Omental fat pad (tissue), 4 donors: ENCODE results near the gene BAD. TPM values are rescaled to one million over a fixed set of nuclear protein-coding genes. Genes with fewer than 3 reads are reported as not detected.

Source experiments
- ATAC-seq: fragments of 150-250 bp; one replicate; pipeline ENCODE4 v1.9.1; 2016; ENCODE audit warnings: mild to moderate bottlenecking, moderate library complexity; ENCODE audit not compliant: low FRiP score
- DNase-seq: peaks from one replicate; pipeline ENCODE4 v3.0.0-alpha.2; 2019; ENCODE audit warnings: low spot score
- total RNA-seq, 4 donors: library from RNA; depleted of rRNA; stranded (reverse); fragments of >200 nt; gene quantifications; one replicate each; pipeline ENCODE4 v1.1.0, GENCODE V29; 2016
- TF ChIP-seq, protein P1 (sequence below), 3 donors: fragments of 450-650 bp; IDR thresholded peaks; one replicate each; pipeline ENCODE4 v1.5.1; 2016 to 2017; ENCODE audit warnings: antibody characterized with exemption in 3 of 3, mild to moderate bottlenecking in 3 of 3, moderate library complexity in 2 of 3

Gene BAD
- total RNA-seq, 4 donors from 2014 or later = 47.9 to 89.7 (median 78.8) TPM

DNA sequence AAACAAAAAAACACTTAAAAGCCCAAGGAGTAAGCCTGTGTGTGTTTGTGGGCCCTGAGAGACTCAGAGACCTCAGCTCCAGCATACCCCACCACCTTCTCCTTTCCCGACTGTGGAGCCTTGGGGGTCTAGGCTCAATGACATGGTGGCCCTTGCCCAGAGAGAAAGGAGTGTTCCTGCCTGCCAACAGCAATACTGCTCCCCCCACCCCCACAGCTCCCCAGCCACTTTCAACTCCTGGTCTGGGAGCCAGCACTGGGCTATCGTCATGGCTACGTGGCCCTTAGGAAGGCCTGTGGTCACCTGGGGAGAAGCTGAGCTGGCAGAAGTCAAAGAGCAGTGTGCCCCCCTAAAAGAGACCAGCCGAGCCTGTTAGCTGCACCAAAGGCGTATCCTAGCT lies 40.4 kb downstream of the BAD start:
- ATAC-seq (no peak), DNase-seq (no peak)
- TF ChIP-seq, protein P1, sequence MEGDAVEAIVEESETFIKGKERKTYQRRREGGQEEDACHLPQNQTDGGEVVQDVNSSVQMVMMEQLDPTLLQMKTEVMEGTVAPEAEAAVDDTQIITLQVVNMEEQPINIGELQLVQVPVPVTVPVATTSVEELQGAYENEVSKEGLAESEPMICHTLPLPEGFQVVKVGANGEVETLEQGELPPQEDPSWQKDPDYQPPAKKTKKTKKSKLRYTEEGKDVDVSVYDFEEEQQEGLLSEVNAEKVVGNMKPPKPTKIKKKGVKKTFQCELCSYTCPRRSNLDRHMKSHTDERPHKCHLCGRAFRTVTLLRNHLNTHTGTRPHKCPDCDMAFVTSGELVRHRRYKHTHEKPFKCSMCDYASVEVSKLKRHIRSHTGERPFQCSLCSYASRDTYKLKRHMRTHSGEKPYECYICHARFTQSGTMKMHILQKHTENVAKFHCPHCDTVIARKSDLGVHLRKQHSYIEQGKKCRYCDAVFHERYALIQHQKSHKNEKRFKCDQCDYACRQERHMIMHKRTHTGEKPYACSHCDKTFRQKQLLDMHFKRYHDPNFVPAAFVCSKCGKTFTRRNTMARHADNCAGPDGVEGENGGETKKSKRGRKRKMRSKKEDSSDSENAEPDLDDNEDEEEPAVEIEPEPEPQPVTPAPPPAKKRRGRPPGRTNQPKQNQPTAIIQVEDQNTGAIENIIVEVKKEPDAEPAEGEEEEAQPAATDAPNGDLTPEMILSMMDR (IDR thresholded peaks at IDR 0.05) = no peak

DNA sequence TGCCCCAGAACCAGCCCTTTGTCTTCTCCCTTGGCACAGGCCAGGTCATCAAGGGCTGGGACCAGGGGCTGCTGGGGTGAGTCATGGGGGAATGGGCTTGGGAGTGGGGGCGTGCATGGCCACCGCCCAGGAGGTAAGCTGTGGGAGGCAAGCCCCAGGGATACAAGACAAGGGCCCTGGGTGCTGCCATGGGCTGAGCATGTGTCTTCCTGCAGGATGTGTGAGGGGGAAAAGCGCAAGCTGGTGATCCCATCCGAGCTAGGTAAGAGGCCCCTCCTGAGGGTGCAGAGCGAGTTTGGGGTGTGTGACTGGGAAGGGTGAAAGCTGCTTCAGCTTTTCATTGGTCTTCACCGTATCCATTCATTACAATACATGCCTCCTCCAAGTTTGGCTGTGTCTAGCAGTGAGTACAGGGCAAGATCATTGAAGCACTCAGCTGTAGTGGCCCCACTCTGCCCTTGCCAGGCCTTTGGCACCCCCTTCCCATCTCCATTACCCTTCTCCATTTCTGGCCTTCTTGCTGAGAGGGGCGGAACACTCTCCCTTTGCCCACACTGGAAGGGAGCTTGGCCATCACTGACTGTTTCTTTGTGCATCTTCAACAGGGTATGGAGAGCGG lies 41.1 kb downstream of the BAD start:
- ATAC-seq (no peak), DNase-seq (no peak)
- TF ChIP-seq, protein P1 (IDR thresholded peaks at IDR 0.05) = no peak

GRCh38 chr11:64241491-64242374 lies 42.7 kb downstream of the BAD start:
- TF ChIP-seq, protein P1 (IDR thresholded peaks at IDR 0.05) = no peak
- DNase-seq (no peak), ATAC-seq (peak; percentile 0)

DNA sequence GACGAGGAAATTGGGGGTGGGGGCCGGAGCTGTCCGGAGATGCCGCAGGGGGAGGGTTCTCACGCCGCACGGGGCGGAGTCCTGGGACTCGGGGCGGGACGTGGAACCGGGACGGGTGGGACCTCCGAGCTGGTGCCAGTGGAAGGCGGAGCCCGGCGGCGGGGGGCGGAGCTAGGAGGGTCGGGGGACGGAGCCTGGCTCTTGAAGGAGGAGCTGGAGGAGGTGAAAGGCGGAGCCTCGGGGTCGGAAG lies 43.3 kb downstream of the BAD start:
- ATAC-seq = peak; percentile 91
- DNase-seq = peak; percentile 94
- TF ChIP-seq, protein P1 (IDR thresholded peaks at IDR 0.05) = no peak

GRCh38 chr11:64240435-64241240 lies 43.8 kb downstream of the BAD start, which contains the start of gene FKBP2:
Gene FKBP2 (plus strand): TSS chr11:64241095. CDS start chr11:64242388, 1,293 bp downstream.
- peak; percentile 95 for DNase-seq
- ATAC-seq = peak; percentile 86
- TF ChIP-seq, protein P1 (IDR thresholded peaks at IDR 0.05) = no peak

DNA sequence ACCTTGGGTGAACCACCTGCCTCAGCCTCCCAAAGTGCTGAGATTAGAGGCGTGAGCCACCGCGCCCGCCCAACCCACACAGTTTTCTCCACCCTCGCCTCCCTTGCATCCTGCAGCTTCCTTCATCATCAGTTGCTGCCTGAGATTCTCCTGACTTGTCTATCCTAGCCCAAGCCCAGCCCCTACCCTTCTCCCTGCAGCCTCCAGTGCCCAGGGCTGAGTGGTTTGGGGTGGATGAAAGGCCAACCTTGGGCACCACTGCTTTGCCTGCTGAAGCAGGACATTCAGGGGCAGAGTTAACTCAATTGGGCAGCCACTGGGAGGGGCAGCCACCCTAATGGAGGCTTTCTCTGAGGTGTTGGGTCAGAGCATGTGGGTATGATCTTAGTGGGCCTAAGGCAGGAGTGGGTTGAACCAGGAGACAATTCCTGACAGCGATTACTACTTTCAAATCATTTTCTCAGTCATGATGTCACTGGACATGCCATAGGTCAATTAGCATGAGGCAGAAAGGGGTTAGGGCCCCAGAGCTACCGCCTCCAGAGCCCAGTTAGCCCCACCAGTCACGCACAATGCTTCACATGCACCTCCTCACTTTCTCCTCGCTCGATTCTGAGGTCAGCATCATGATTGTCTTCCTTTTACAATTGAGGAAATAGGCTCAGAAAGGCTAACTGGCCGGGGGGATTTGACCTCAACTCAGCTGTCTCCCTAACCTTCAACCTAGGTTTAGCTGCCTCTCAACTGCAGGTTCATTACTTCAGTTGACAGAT lies 44.6 kb downstream of the BAD start:
- no peak for DNase-seq
- no peak for ATAC-seq
- TF ChIP-seq, protein P1 (IDR thresholded peaks at IDR 0.05) = no peak
